Umbilical cord (tissue), 1 donor: ENCODE measurements around the gene XNDC1N. TPM values are rescaled to one million over a fixed set of nuclear protein-coding genes. Genes with fewer than 3 reads are reported as not detected.

Experiments used
- total RNA-seq: library from RNA; depleted of rRNA; stranded (reverse); fragments of >200 nt; gene quantifications from one replicate; pipeline ENCODE4 v1.2.3, GENCODE V29; 2014; ENCODE audit warnings: low replicate concordance; ENCODE audit not compliant: insufficient read depth

XNDC1N gene
- total RNA-seq, 1 donor from 2014 or later: 35.6 TPM

Other genes starting within 250 kb of the XNDC1N start
- gene DEFB108B, start 95.4 kb downstream of the XNDC1N start, total RNA-seq: not detected
- gene DEFB131B, start 50.1 kb downstream of the XNDC1N start, total RNA-seq: not detected
- 30.1 TPM for gene RNF121, start 452 bp upstream of the XNDC1N start, total RNA-seq
- 6.0 TPM for gene IL18BP, start 70.3 kb upstream of the XNDC1N start, total RNA-seq
- 145 TPM for gene NUMA1, start 151.9 kb upstream of the XNDC1N start, total RNA-seq
- 1.4 TPM for gene LRRC51, start 152.3 kb upstream of the XNDC1N start, total RNA-seq
- 57.1 TPM for gene LAMTOR1, start 174.7 kb upstream of the XNDC1N start, total RNA-seq
- gene TOMT, start 177.3 kb upstream of the XNDC1N start, total RNA-seq: not detected
- gene ANAPC15, start 184.1 kb upstream of the XNDC1N start, total RNA-seq: 2.2 TPM
- gene FOLR3, start 207.1 kb upstream of the XNDC1N start, total RNA-seq: not detected